A673 (cell line): ENCODE data around the gene SLC12A7. TPM values are rescaled to one million over a fixed set of nuclear protein-coding genes. Genes with fewer than 3 reads are reported as not detected.
A peak's percentile ranks its signal among the peaks of the same experiment; 100 is the strongest.

Experiments
- BruUV-seq: library from RNA; stranded (reverse); fragments of 400-500 nt; replicated peaks from 2 replicates; lab custom pipeline; 2021; lab: Mats Ljungman, UMichigan
- CTCF ChIA-PET: fragments of 300-600 bp; sonication (Branson Sonifier 250); formaldehyde crosslinking; loops from one replicate; lab custom pipeline; 2022; ENCODE audit warnings: antibody characterized with exemption; lab: Charles Lee
- POLR2A ChIA-PET: fragments of 300-600 bp; sonication (Branson Sonifier 250); formaldehyde crosslinking; loops from one replicate; lab custom pipeline; 2022; ENCODE audit warnings: antibody characterized with exemption; ENCODE audit not compliant: low non-redundant PET; lab: Charles Lee
- DNase-seq: peaks from one replicate; pipeline ENCODE4 v3.0.0-alpha.2; 2015; ENCODE audit warnings: low spot score
- H3K27ac ChIP-seq: fragments of 200-600 bp; sonication (generic); 2 replicates; pipeline ENCODE4 v1.5.1; 2016; ENCODE audit warnings: mixed run types, low read depth, mild to moderate bottlenecking, mixed read lengths, antibody characterized with exemption, low read length; ENCODE audit not compliant: poor library complexity, severe bottlenecking
- H3K27me3 ChIP-seq: fragments of 200-600 bp; sonication (generic); replicated peaks from 2 replicates; pipeline ENCODE4 v1.6.1; 2017; ENCODE audit warnings: mixed run types, low read depth, mild to moderate bottlenecking, mixed read lengths, antibody characterized with exemption, low read length; ENCODE audit not compliant: insufficient read depth, poor library complexity
- H3K36me3 ChIP-seq: fragments of 200-600 bp; sonication (generic); 2 replicates; pipeline ENCODE4 v1.6.1; 2016; ENCODE audit warnings: mixed run types, mild to moderate bottlenecking, mixed read lengths, antibody characterized with exemption, low read length; ENCODE audit not compliant: insufficient read depth, poor library complexity, severe bottlenecking
- H3K4me1 ChIP-seq: fragments of 200-600 bp; sonication (generic); 2 replicates; pipeline ENCODE4 v1.6.1; 2017; ENCODE audit warnings: mixed run types, mild to moderate bottlenecking, mixed read lengths, antibody characterized with exemption, low read length; ENCODE audit not compliant: insufficient read depth, poor library complexity, severe bottlenecking
- H3K4me3 ChIP-seq: fragments of 200-600 bp; sonication (generic); 2 replicates; pipeline ENCODE4 v1.5.1; 2016; ENCODE audit warnings: low read depth, mixed run types, mild to moderate bottlenecking, mixed read lengths, low read length; ENCODE audit not compliant: poor library complexity, severe bottlenecking
- H3K9me3 ChIP-seq: fragments of 200-600 bp; sonication (generic); 2 replicates; pipeline ENCODE4 v1.6.1; 2016; ENCODE audit warnings: mixed run types, low read depth, mild to moderate bottlenecking, mixed read lengths, antibody characterized with exemption, low read length; ENCODE audit not compliant: poor library complexity, severe bottlenecking
- EZH2 ChIP-seq: fragments of 200-600 bp; sonication (generic); IDR thresholded peaks from 2 replicates; pipeline ENCODE4 v1.6.1; 2017; ENCODE audit warnings: borderline replicate concordance, low read depth, mild to moderate bottlenecking, mixed read lengths, antibody characterized with exemption, low read length; ENCODE audit not compliant: poor library complexity, severe bottlenecking
- intact Hi-C: fragments of 100-400 bp; cut with micrococcal nuclease; formaldehyde crosslinking; loops from one replicate; pipeline ENCODE4 v1.10.0; 2022; ENCODE audit not compliant: unreplicated experiment
- total RNA-seq: library from RNA; stranded (reverse); gene quantifications from 2 replicates; pipeline ENCODE4 v1.2.3, GENCODE V29; 2021
- TF ChIP-seq, protein P1 (sequence below): fragments of 300-800, 200-600 bp; sonication (generic); conservative IDR thresholded peaks from 2 replicates; pipeline ENCODE4 v1.5.1; 2017; ENCODE audit warnings: low read depth, mild to moderate bottlenecking, antibody characterized with exemption, low read length, moderate library complexity, mixed read lengths

SLC12A7 gene
- total RNA-seq, 1 experiment from 2014 or later, result 45.2 TPM

DNA sequence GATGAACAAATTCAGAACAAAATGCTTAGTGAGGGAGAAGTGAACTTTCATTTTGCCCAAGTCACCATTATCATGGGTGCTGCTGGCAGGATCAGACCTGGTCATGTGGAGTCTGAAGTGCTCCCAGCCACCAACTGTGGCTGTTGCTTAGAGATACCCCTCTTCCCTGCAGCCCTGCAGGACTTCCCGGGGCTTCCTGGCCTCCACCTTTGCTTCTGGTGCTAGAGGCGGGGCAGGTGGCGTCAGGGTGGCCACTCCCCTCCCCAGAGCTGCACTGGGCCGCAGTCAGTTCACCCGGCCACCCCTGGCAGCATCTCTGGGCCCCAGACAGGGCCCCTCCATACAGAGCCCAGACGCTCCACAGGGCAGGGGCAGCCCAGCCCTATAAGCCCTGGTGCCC is 30.0 kb upstream of the SLC12A7 start:
- no peak overlapping the region for H3K4me3 ChIP-seq
- no peak overlapping the region for H3K27ac ChIP-seq
- H3K36me3 ChIP-seq, result no peaks in the 10 kb centered on the region
- POLR2A ChIA-PET, result no interaction called here
- intact Hi-C loops, result loop anchor here (5.0 kb wide), 1 partner anchor 135 kb away; the partner anchor contains the start of gene NKD2
- H3K4me1 ChIP-seq, result peaks cover 11% of the 10 kb centered on the region
- TF ChIP-seq, protein P1, sequence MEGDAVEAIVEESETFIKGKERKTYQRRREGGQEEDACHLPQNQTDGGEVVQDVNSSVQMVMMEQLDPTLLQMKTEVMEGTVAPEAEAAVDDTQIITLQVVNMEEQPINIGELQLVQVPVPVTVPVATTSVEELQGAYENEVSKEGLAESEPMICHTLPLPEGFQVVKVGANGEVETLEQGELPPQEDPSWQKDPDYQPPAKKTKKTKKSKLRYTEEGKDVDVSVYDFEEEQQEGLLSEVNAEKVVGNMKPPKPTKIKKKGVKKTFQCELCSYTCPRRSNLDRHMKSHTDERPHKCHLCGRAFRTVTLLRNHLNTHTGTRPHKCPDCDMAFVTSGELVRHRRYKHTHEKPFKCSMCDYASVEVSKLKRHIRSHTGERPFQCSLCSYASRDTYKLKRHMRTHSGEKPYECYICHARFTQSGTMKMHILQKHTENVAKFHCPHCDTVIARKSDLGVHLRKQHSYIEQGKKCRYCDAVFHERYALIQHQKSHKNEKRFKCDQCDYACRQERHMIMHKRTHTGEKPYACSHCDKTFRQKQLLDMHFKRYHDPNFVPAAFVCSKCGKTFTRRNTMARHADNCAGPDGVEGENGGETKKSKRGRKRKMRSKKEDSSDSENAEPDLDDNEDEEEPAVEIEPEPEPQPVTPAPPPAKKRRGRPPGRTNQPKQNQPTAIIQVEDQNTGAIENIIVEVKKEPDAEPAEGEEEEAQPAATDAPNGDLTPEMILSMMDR, result no peak
- TF ChIP-seq EZH2, result no peak
- DNase-seq, result no peak
- BruUV-seq, result no TSS peak
- no peaks in the 10 kb centered on the region for H3K27me3 ChIP-seq
- CTCF ChIA-PET, result no interaction called here
- no peaks in the 10 kb centered on the region for H3K9me3 ChIP-seq

DNA sequence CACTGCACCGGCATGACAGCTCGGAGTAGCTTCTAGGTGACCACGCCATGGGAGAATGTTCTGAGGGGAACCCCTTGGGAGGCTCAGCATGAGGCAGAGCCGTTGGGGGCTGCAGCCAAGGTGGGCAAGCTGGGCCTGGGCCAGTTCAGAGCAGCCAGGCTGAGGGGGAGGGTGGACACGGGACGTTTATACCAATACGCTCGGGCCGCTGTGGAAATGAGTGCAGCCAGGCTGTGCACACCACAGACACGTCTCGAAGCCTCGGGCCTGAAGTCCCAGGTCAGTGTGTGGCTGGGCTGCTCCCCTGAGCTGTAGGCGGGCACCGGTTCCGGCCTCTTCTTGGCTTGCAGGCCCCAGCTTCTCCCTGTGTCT is 28.9 kb upstream of the SLC12A7 start:
- no peak for DNase-seq
- no TSS peak for BruUV-seq
- Histone ChIP-seq H3K27ac (no peak overlapping the region), H3K4me1 (peaks cover 11% of the 10 kb centered on the region), H3K27me3 (no peaks in the 10 kb centered on the region), H3K36me3 (no peaks in the 10 kb centered on the region), H3K9me3 (no peaks in the 10 kb centered on the region), H3K4me3 (no peak overlapping the region)
- POLR2A ChIA-PET, result no interaction called here
- CTCF ChIA-PET, result interaction anchor here (1.1 to 1.5 kb wide), 3 partner anchors 33 to 103 kb away, joined by 3 to 5 read pairs (median 3); no protein-coding TSS in a partner anchor
- TF ChIP-seq, protein P1, result no peak
- no peak for TF ChIP-seq EZH2
- intact Hi-C loops, result loop anchor here (5.0 kb wide), 1 partner anchor 134 kb away; the partner anchor contains the start of gene NKD2

DNA sequence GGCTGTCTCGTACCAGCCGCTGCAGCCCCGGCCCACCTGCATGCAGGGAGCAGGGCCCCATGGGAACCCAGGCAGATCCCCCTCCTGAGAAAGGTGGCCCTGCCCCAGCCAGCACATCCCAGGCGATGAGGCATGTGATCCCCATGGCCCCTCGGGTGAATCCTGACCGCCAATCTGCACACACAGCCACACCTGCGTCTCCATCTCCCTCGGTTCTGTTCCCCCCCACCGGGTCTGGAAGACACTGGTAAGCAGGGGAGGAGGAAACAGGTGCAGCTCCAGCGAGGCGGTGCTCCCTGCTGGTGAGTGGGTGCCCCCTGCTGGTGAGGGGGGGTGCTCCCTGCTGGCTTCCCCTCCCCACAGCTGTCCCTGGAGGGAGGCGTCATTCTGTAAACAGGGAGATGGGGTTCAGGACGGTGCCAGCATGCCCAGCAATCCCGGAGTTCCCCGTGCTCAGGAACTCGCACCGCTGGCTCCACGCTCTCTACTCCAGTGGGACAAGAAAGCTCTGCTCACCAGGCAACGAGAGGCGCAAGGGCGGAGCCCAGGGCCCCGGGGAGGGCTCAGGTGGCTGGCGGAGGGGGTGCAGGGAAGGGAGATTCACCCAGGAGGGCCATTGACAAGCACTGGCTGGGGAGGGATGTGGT is 28.4 kb upstream of the SLC12A7 start:
- intact Hi-C loops, result loop anchor here (5.0 kb wide), 1 partner anchor 133 kb away; the partner anchor contains the start of gene NKD2
- peak; percentile 76 for DNase-seq
- H3K27ac ChIP-seq, result no peak overlapping the region

More for the DNA sequence above, 28.4 kb upstream of the SLC12A7 start:
- Histone ChIP-seq H3K9me3 (no peaks in the 10 kb centered on the region), H3K4me1 (peaks cover 11% of the 10 kb centered on the region), H3K36me3 (no peaks in the 10 kb centered on the region), H3K4me3 (no peak overlapping the region), H3K27me3 (no peaks in the 10 kb centered on the region)
- CTCF ChIA-PET, result interaction anchor here (0.7 to 1.5 kb wide), 4 partner anchors 34 to 135 kb away, joined by 3 to 5 read pairs (median 3); no protein-coding TSS in a partner anchor
- no peak for TF ChIP-seq EZH2
- TF ChIP-seq, protein P1, result peak; percentile 88
- POLR2A ChIA-PET, result no interaction called here
- no TSS peak for BruUV-seq
